Measurements from ENCODE around the gene CCDC82.
A peak's percentile ranks its signal among the peaks of the same experiment; 100 is the strongest.

The CCDC82 gene

GRCh38 chr11:96388891-96389719 is 607 bp downstream of the CCDC82 start:
- DNase-seq (ENCODE audit: low read depth) = no peak
- no peak for TF ChIP-seq CTCF (IDR thresholded peaks at IDR 0.05; ENCODE audit: insufficient read depth, low read depth, low read length, missing control alignments)
- H3K4me3 ChIP-seq (ENCODE audit: low read depth, low read length) = peak overlapping the region; percentile 98

GRCh38 chr11:96385187-96385586 is 4.5 kb downstream of the CCDC82 start:
- no peak for TF ChIP-seq CTCF (IDR thresholded peaks at IDR 0.05; ENCODE audit: insufficient read depth, low read depth, low read length, missing control alignments)
- no peak overlapping the region for H3K4me3 ChIP-seq (ENCODE audit: low read depth, low read length)
- no peak for DNase-seq (ENCODE audit: low read depth)

DNA sequence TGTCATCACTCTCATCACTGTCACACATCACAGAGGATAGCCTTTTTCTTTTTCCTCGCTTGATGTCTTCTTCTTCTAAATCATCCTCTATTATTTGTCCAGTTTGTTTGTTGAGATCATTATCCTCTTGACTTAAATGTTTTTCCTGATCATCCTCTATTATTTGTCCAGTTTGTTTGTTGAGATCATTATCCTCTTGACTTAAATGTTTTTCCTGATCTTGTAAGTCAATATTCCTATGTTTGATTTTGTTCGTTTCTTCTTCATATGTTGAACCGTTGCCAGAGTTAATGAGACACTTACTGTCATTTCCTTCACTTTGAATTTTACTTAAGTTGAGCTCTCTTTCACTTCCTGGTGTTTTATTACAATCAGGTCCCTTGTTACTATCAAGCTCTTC is 5.6 kb downstream of the CCDC82 start:
- H3K4me3 ChIP-seq (ENCODE audit: low read depth, low read length) = no peak overlapping the region
- TF ChIP-seq CTCF (IDR thresholded peaks at IDR 0.05; ENCODE audit: insufficient read depth, low read depth, low read length, missing control alignments) = no peak
- no peak for DNase-seq (ENCODE audit: low read depth)

DNA sequence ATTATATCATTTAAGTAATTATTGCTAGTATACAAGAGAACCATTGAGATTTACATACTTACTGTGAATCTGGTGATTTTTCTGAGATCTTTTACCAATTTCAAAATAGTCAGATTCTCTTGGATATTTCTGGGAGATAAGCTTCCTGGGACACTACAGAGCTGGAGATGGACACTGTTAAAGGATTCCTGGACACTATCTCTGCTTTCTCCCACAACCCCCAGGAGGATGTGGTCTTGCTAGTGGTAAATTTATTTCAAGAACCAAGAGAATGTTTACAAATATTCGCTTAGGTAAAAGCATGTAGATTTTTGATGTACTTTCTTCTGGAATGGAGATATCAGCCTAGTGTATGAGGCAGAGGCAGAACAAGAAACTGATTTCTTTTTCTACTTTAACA is 12.9 kb downstream of the CCDC82 start:
- no peak for TF ChIP-seq CTCF (IDR thresholded peaks at IDR 0.05; ENCODE audit: insufficient read depth, low read depth, low read length, missing control alignments)
- no peak for DNase-seq (ENCODE audit: low read depth)
- no peak overlapping the region for H3K4me3 ChIP-seq (ENCODE audit: low read depth, low read length)

DNA sequence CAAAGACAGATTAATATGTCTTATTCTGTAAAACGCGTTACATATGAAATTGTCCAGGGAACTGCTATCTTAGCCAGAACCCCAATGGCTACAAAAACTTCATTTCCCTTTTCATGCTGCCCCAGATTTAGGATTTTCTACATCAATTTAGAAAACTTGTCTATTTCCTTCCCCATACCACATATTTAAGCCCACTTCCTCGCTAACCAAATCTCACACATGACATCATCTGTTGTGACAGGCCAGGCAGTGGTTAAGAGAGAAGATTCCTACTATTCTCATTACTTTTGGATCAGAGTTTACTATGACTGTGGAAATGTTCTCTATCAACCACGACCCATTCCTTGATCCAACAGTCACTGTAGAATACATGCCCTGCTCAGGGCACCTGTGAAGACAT is 15.9 kb downstream of the CCDC82 start:
- H3K4me3 ChIP-seq (ENCODE audit: low read depth, low read length) = no peak overlapping the region
- no peak for DNase-seq (ENCODE audit: low read depth)
- TF ChIP-seq CTCF (IDR thresholded peaks at IDR 0.05; ENCODE audit: insufficient read depth, low read depth, low read length, missing control alignments) = no peak

DNA sequence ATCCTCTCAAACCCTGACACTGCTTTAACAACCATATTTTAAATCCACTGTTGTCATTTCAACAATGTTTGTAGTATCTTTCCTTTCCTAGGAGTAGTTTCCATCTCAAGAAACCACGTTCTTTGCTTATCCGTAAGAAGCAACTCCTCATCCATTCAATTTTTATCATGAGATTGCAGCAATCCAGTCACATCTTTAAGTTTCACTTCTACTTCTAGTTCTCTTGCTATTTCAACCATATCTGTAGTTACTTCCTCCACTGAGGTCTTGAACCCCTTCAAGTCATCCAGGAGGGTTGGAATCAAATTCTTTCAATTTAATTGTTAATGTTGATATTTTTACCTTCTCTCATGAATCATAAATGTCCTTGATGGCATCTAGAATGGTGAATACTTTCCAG is 22.4 kb downstream of the CCDC82 start:
- TF ChIP-seq CTCF (IDR thresholded peaks at IDR 0.05; ENCODE audit: insufficient read depth, low read depth, low read length, missing control alignments) = no peak
- no peak overlapping the region for H3K4me3 ChIP-seq (ENCODE audit: low read depth, low read length)
- no peak for DNase-seq (ENCODE audit: low read depth)

- no peak for DNase-seq (ENCODE audit: low read depth)
- TF ChIP-seq CTCF (IDR thresholded peaks at IDR 0.05; ENCODE audit: insufficient read depth, low read depth, low read length, missing control alignments) = no peak
- no peak overlapping the region for H3K4me3 ChIP-seq (ENCODE audit: low read depth, low read length)
Measured at GRCh38 chr11:96366024-96366423, 23.7 kb downstream of the CCDC82 start.

All from GM12865 (cell line).